A204.1 (cell line): Measurements from ENCODE around the gene CYTH2.
A peak's percentile ranks its signal among the peaks of the same experiment; 100 is the strongest.

Source experiments
- FAIRE-seq: peaks from 2 replicates; lab custom pipeline; 2012; peaks lifted over from hg19 to GRCh38; lab: Jason Lieb, UNC

CYTH2 gene

DNA sequence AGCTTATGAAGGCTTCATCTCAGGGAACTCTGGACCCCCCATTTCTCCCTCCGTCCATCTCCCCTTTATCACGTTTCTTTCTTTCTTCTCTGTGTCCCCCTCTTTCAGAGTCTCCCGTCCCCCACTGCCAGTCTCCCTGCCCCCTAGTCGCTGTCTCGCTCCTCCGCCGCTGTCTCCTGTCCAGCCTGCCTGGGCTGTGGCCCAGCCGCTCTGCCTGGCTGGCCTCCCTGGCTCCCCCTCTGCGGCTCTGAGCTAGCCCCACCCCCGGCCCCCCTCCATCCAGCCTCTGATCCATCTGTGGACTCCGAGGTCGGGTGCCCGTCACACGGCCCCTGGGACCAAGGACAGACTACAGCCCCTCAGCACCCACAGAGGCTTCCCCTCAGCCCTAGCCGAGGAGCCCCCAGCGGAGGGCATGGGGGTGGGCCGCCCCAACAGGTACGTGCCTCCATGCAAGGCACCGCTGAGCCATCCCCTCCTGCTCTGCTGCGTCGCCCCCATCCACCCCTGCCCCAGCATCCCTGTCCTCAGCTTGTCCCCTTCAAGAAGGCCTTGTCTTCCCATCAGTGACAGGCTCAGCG lies 14.9 kb upstream of the CYTH2 start:
- no peak for FAIRE-seq

DNA sequence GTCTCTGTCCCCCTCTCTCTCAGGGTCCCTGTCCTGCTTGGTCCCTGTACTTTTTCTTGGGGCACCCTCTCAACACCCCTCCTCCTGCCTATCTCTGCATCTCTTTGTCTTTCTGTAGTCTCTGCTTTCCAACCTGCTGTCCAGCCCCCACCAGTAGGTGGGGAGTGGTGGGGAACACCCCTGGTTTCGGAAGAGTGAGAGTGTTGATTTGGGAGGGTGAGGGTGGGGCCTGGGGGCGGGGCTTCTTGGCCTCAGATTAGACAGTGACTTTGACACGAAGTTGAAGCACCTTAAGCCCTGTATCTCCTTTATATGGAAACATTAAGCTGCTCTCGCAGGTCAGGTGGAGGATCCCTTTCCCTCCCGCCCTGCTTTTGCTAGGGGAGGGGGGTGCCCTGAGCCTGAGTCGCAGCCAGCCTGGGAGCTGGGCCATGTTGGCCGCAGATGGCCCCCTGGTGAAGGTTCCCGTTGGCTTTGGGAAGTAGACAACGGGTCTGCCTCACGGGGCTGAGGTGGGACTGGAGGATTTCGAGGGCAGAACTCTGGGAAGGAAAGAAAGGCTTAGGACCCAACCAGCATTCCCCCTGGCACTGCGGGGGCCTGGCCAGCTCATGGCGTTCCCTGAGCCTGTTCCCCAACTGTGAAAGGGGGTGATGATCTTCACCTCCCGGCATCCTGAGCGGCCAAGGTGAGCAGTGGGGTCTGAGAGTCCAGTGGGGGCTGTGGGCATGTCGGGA lies 13.8 kb upstream of the CYTH2 start, which contains the start of gene KCNJ14:
TSS of gene KCNJ14 (plus strand) at position 404 of the 737 bp plus-strand sequence. CDS start 6,151 bp downstream, outside the sequence.
- no peak for FAIRE-seq

DNA sequence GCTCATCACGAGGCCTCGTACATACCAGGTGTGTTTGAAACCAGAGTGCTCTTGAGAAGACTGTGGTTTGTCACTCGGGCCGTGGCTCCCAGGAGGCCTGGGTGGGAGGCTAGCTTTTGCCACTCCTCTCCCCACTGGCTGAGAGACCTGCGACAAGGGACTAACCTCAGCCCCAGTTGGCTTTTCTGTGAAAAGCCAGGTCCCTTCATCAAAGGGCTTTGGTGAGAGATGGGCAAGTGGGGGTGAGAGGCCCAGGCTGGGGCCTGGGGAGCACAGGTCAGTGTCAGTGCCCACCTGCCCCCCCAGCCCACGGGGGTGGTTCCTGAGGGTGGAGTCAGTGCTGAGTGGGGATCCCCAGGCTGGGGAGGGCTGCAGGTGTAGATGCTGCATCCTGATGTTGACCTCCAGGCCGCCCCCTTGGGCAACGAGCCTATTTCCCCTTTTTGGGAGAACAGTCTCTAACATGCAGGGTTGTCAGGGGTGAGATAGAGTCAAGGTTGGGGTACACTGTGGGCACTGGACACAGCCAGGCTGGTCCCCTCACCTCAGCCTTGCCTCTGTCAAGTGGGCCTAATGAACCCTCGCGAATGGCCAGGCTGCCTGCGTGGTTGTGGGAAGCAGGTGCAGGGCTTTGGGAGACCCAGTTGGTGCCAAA lies 13.1 kb upstream of the CYTH2 start:
- FAIRE-seq: no peak

DNA sequence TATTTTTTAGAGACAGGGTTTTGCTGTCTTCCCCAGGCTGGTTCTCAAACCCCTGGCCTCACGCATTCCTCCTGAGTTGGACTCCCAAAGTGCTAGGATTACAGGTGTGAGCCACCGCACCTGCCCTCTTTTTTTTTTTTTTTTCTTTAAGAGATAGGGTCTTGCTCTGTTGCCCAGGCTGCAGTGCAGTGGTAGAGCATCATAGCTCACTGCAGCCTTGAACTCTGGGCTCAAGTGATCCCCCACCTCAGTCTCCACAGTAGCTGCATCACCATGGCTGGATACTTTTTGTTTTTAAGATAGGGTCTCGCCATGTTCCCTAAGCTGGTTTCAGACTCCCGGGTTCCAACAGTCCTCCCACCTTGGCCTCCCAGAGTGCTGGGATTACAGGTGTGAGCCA lies 12.3 kb upstream of the CYTH2 start:
- no peak for FAIRE-seq

DNA sequence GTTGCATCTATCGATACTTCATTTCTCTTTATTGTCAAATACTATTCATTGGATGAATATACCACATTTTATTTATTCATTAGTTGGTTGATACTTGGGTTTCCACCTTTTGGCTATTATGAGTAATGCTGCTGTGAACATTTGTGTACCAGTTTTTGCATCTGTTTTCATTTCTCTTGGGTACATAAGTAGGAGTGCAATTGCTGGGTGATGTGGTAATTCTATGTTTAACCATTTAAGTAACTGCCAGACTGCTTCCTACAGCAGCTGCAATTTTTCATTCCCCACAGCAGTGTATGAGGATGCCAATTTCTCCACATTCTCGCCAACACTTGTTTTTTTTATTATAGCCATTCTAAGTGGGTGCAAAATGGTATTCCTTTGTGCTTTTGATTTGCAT lies 11.2 kb upstream of the CYTH2 start:
- FAIRE-seq: no peak

DNA sequence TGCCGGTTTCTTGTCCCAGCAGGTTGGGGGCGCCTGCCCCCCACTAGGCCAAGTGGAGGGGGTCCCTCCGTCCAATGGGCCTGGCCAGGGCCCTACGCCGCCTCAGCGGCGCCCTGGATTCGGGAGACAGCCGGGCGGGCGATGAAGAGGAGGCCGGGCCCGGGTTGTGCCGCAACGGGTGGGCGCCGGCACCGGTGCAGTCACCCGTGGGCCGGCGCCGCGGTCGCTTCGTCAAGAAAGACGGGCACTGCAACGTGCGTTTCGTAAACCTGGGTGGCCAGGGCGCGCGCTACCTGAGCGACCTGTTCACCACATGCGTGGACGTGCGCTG lies 7.6 kb upstream of the CYTH2 start:
- no peak for FAIRE-seq

DNA sequence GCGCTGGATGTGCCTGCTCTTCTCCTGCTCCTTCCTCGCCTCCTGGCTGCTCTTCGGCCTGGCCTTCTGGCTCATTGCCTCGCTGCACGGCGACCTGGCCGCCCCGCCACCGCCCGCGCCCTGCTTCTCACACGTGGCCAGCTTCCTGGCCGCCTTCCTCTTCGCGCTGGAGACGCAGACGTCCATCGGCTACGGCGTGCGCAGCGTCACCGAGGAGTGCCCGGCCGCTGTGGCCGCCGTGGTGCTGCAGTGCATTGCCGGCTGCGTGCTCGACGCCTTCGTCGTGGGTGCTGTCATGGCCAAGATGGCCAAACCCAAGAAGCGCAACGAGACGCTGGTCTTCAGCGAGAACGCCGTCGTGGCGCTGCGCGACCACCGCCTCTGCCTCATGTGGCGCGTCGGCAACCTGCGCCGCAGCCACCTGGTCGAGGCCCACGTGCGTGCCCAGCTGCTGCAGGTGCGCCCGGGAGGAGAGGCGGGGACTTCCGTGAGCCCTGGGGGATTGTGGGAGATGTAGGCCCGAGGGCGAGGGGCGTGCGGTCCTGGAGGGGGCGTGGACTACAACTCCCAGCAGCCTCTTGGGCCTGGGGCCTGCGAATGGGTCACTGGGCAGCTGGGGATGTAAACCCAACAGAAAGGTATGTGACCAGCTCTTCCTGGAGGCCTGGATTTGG lies 7.0 kb upstream of the CYTH2 start:
- FAIRE-seq: no peak

DNA sequence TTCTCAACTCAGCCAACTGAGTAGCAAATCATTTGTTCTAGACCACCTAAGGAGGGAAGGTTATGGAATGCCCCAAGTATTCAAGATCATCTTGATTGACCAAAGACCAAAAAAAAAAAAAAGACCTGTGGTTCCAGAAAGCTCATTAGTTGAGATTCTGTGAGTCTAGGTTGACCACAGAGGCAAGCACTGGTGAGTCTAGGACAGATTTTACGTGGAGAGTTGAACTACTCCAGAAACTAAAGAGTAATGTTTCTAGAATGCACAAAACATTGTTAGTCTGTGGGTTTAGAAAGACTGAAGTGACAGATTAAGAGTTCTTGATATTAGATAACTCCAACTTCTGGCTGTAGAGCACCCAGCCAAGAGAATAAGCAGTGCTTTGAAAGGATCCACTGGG lies 4.0 kb upstream of the CYTH2 start:
- no peak for FAIRE-seq

DNA sequence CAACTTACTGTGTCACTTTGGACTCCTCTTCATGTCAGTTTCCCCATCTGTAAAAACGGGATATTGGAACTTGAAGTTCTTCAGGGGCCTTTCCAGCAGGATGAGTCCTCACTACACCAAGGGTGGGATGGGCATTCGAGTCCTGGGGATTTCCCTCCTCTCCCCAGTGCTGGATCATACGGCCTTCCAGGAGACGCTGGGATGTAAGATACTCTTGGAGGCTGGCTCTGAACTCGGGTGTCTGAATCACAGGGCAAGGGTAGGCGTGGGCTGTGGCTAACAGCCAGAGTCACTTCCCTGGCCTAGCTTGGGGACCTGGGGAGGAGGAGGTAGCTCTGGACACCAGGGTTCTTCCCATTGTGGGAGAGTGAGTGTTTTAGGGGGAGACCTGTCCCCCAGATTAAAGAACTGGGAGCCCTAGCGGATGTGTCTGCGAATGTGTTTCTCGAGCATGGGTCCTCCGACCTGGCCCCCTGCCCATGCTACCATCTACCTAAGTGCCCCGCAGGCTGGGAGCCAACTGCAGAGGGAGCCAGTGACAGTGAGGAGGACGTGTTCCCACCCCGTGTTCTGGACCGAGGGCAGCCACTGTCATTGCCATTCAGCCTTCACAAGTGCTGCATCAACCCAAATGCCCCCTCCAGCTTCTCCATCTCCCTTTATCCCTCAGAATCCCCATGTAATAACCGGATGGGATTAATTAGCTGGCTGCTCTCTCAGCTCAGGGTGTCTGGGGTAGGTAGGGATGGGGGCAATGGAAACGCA lies 2.4 kb upstream of the CYTH2 start:
- FAIRE-seq: no peak

DNA sequence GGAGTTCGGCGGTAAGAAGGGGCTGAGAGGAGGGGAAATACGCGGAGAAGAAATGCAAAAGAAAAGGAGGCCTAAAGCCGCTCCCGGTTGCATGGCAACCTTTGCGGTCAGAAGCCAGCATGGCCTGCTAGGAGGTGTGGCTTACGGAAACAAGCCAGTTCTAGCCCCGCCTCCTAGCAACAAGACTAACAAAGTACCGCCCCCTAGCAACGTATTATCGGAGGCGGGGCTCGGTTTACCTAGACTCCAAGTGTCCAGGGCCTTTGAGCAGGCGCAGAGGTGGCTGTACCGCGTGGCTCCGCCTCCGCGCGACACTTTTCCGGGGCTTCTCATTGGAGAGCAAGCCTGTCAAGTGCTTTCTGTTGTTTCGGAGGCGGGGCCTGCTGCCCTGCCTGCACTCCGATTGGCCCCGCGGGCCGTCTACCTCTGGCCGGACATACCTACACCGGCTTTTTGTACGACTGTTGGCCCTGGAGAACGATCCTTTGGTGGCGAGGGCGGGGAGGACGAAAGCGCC lies 339 bp upstream of the CYTH2 start:
- FAIRE-seq: peak; percentile 100

DNA sequence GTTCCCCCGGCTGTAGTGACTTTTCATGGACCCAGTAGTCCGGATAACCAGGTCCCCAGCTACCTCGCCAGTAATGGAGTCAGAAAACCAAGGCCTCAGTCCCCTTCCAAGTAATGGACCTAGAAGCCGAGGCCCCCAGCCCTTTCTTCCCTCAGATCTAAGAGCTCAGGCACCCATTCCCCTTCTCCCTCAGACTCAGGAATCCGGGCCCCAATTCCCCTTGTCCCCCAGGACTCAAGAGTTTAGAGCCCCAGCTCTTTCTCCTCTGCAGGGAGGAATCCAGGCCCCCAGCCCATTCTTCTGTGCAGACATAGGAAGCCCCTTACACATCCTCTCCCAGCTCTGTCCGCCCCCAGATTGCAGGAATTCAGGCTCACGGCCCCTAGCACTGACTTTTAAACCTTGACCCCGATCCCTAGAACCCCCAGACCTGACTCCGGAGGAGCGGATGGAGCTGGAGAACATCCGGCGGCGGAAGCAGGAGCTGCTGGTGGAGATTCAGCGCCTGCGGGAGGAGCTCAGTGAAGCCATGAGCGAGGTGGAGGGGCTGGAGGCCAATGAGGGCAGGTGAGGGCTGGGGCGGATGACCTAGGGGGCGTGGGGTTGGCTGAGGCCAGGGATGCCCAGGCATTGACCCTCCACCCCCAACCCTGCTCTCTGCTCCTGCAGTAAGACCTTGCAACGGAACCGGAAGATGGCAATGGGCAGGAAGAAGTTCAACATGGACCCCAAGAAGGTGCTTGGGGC lies 938 bp downstream of the CYTH2 start:
- FAIRE-seq: no peak

DNA sequence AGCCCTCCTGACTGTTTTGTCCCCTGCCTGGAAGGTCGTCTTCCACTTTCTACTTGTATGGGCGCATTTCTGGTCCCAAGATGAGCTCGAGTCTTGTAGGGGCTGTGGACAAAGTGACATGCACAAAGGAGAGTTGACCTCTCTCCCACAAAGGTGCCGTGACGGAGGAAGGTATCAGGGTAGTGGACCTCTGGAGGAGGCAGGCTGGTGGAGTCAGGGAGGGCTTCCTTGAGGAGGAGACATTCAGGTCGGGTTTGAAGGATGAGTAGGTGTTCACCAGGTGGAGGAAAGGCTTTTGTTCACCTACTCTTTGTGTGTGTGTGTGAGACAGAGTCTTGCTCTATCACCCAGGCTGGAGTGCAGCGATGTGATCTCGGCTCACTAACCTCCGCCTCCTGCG lies 1.7 kb downstream of the CYTH2 start:
- FAIRE-seq: no peak

DNA sequence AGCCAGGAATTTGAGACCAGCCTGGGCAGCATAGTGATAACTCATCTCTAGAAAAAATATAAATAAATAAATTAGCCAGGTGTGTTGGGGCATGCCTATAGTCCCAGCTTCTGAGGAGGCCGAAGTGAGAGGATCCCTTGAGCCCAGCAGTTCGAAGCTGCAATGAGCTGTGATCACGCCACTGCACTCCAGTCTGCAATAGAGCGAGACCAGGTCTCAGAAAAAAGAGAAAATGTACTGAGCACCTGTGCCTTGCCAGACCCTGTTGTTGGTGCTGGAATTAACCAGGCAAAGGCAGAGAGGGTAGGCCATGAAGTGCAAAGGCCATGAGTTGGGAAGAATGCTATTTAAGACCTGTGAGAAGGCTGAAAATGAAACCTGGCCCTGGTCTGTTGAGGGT lies 2.7 kb downstream of the CYTH2 start:
- no peak for FAIRE-seq

DNA sequence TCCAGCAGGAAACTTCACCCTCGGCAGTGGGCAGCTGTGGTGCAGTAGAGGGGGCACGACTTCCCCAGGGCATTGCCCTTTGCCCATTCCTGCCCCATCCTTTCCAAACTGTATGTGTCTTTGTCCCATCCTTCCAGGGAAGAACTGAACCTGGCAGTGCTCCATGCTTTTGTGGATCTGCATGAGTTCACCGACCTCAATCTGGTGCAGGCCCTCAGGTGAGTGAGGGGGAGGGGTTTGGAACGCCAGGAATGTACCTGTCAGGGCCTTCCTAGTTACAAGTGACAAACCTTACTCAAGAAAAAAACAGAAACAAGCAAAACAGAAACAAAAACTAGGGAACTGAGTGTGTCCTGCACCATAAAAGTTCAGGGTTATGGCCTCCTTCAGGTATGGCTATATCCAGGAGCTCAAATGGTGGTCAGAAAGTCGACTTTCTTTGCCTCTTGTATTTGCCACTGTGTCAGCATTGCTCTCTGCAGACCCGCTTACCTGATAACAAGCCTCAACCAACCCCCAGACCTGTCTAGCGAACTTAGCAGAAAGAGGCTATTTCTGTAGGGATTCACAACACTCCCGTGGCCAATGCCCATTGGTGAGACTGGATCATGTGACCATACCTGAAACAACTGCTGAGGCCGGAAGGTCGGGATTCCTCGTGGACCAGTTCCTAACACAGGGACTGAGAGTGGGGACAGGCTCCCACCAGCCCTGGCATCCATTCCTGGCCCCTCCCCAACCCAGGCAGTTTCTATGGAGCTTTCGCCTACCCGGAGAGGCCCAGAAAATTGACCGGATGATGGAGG lies 4.2 kb downstream of the CYTH2 start:
- no peak for FAIRE-seq

DNA sequence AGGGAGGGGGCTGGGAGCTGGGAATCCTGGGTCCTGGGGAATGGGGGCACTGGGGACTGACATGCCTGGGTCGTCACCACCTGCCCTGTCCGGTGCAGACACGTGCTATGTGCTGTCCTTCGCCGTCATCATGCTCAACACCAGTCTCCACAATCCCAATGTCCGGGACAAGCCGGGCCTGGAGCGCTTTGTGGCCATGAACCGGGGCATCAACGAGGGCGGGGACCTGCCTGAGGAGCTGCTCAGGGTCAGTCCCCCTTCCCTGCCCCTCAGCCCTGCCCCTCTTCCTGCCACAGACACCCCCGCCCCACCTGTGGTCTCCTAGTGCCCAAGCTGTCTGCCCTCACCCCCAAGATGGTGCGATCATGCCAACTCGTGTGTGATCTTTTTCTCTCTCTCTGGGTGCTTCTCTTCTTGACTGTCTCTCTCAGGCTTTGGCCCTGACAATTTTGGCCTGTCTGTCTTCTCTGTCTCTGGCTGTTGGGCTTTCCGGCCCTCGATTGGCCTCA lies 5.0 kb downstream of the CYTH2 start:
- no peak for FAIRE-seq

DNA sequence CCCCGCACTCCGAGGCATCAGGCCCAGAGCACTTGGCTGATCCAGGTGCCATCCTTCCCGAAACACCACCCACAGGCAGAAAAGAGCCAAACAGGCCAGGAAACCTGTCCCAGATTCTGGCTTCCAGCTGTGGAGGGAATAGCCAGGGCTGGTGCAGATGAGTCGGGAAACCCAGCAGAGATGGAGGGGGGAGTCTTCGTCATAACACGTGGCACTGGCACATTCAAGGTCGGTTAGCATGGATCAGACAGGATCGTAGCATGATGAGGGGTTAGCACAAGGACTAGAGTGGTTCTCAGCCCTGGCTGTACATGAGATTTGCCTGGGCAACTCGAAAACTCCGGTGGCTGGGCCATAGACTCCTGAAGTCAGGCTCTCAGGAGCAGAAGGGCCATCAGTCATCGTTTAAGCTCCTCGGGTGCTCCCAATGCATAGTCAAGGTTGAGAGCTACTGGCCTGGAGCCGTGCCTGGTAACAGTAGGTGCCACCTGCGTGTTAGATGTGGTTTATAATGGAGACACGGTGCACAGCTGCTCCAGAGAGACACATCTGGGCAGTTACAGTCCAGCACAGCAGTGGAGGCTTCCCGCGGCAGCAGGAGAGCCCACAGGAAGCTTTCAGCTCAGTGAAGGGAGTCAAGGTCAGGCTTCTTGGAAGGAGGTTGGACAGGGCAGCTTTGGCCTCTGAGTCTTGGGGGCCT lies 6.3 kb downstream of the CYTH2 start:
- FAIRE-seq: no peak

DNA sequence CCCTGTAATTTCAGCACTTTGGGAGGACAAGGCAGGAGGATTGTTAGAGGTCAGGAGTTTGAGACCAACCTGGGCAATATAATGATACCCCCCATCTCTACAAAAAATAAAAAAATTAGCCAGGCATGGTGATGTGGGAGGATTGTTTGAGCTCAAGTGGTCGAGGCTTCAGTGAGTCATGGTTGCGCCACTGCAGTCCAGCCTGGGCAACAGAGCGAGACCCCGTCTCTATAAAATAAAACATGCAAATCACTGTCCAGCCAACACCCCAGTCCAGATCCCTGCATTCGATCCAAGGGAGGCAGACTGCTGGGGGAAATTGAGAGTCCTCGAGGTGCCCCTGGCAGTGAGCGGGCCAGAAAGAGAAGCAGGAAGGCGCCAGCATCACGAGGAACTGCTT lies 7.0 kb downstream of the CYTH2 start:
- FAIRE-seq: no peak

DNA sequence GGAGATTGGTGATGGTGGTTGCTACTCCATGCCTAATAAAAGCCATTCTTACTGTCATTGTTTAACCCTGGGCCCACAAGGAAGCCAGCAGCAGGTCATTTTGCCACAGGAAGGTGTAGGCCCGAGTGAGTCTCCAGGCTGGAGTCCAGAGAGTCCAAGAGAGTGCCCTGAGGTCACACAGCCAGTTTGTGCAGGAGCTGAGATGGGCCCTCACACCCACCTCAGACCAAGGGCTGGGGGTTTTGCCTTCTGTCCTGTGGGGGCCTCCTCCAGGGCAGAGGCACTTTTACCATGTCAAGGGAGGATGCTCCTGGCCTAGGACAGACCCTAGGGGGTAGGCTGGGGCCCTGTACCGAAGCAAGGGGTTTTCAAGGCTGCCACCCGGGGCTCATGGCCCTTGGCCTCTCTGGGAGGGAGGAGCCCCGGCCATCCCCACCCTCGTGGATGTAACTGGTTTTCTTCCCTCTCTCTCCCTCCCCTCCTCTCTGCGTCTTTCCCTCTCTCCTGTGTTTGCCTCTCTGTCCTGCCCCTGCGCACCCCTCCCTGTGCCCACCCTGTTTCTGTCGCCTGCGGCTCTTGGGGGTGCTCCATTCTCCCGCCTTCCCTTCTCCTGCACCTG lies 8.0 kb downstream of the CYTH2 start:
- no peak for FAIRE-seq

DNA sequence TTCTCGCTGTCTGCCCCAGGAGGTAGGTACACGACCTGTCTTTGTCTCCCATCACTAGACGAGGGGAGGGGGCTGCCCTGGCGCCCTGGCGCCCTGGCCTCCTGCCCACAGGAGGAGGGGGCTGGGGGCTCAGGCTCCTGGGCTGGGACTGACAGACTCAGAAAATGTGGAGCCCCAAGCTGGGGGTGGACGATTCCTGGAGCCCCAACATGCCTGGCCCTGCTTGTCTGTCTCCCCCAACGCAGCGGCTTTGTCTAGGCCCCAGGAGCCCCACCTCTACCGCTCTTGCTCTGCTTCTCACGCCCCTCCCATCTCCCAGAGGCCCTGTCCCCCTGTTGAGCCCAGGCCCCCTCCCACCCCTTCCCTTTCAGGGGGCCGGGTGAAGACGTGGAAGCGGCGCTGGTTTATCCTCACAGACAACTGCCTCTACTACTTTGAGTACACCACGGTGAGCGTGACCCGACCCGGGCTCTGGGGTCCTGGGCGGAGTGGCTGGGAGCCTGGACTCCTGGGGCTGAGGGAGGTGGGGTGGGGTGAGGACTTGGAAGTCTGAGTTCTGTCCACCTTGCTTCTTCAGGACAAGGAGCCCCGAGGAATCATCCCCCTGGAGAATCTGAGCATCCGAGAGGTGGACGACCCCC lies 8.6 kb downstream of the CYTH2 start:
- FAIRE-seq: no peak
